HCT116 (cell line): ENCODE measurements around the gene PRRT1. TPM values are rescaled to one million over a fixed set of nuclear protein-coding genes. Genes with fewer than 3 reads are reported as not detected.

Experiments
- ATAC-seq: fragments of 200-7000 bp; cut with Tn5 transposase; 2 replicates; pipeline ENCODE4 v1.9.1; 2020; ENCODE audit warnings: mild to moderate bottlenecking, moderate library complexity
- BruUV-seq: library from RNA; stranded (reverse); fragments of 400-500 nt; replicated peaks from 2 replicates; lab custom pipeline; 2021; lab: Mats Ljungman, UMichigan
- CTCF ChIA-PET: fragments of 300-600 bp; sonication (Branson Sonifier 250); formaldehyde crosslinking; loops from one replicate; lab custom pipeline; 2021; ENCODE audit warnings: antibody characterized with exemption; lab: Charles Lee
- POLR2A ChIA-PET: fragments of 300-600, 350-600 bp; sonication (Branson Sonifier 250); formaldehyde crosslinking; loops from one replicate; lab custom pipeline; 2021; ENCODE audit warnings: antibody characterized with exemption; lab: Charles Lee
- RAD21 ChIA-PET, 2 experiments: fragments of 300-600 bp; sonication (Branson Sonifier 250); formaldehyde crosslinking; loops; one replicate each; lab custom pipeline; 2023; ENCODE audit warnings: low total read pairs in 2 of 2; ENCODE audit not compliant: uncharacterized antibody in 2 of 2, unreplicated experiment in 2 of 2, low non-redundant PET in 1 of 2; lab: Charles Lee
- DNase-seq: peaks from one replicate; pipeline ENCODE4 v3.0.0-alpha.2; 2010; ENCODE audit warnings: low read depth, low spot score
- H2AFZ ChIP-seq: fragments of 200-600 bp; shearing (Covaris generic), sonication (generic); 2 replicates; pipeline ENCODE4 v1.6.1; 2017; ENCODE audit warnings: low read depth, mixed run types, mixed read lengths, antibody characterized with exemption, low read length; ENCODE audit not compliant: poor library complexity, severe bottlenecking
- H3K27ac ChIP-seq: 2 replicates; pipeline ENCODE4 v1.5.1; 2012; ENCODE audit warnings: low read depth, low read length
- H3K27me3 ChIP-seq: fragments of 200-600 bp; sonication (generic); 2 replicates; pipeline ENCODE4 v1.6.1; 2016; ENCODE audit warnings: mixed run types, low read length, mixed read lengths; ENCODE audit not compliant: insufficient read depth
- H3K36me3 ChIP-seq, 2 experiments: fragments of 200-500 bp in 1 of 2; fragments of 200-600 bp in 1 of 2; sonication (Bioruptor generic) in 1 of 2; sonication (generic) in 1 of 2; 2 replicates each; pipeline versions ENCODE4 v1.5.1 to v1.6.1; 2014 to 2016; ENCODE audit warnings: low read length in 2 of 2, inconsistent platforms in 1 of 2, mixed read lengths in 1 of 2, mixed run types in 1 of 2; ENCODE audit not compliant: insufficient read depth in 2 of 2, control insufficient read depth in 1 of 2
- H3K4me1 ChIP-seq, 2 experiments: fragments of 200-600 bp in 1 of 2; sonication (generic) in 1 of 2; 2 replicates each; pipeline versions ENCODE4 v1.5.1 to v1.6.1; 2012 to 2017; ENCODE audit warnings: low read length in 2 of 2, inconsistent platforms in 1 of 2, mild to moderate bottlenecking in 1 of 2, mixed read lengths in 1 of 2, mixed run types in 1 of 2, moderate library complexity in 1 of 2; ENCODE audit not compliant: insufficient read depth in 2 of 2, control insufficient read depth in 1 of 2
- H3K4me2 ChIP-seq: fragments of 200-600 bp; sonication (generic); 2 replicates; pipeline ENCODE4 v1.6.1; 2017; ENCODE audit warnings: mixed run types, low read length, mixed read lengths
- H3K4me3 ChIP-seq, 2 experiments: fragments of 200-600 bp in 1 of 2; sonication (generic) in 1 of 2; replicated peaks in 1 of 2; 2 replicates each; pipeline ENCODE4 v1.5.1; 2011 to 2016; ENCODE audit warnings: low read length in 2 of 2, control low read depth in 1 of 2, low read depth in 1 of 2, mild to moderate bottlenecking in 1 of 2, mixed read lengths in 1 of 2, mixed run types in 1 of 2
- H3K79me2 ChIP-seq: fragments of 200-600 bp; sonication (generic); 2 replicates; pipeline ENCODE4 v1.6.1; 2017; ENCODE audit warnings: mild to moderate bottlenecking, mixed run types, low read length, moderate library complexity, mixed read lengths; ENCODE audit not compliant: insufficient read depth
- H3K9ac ChIP-seq: fragments of 200-600 bp; sonication (generic); 2 replicates; pipeline ENCODE4 v1.6.1; 2016; ENCODE audit warnings: low read length, mixed read lengths
- H3K9me2 ChIP-seq: fragments of 200-600 bp; sonication (generic), shearing (Covaris generic); 2 replicates; pipeline ENCODE4 v1.6.1; 2017; ENCODE audit warnings: mixed run types, mild to moderate bottlenecking, moderate library complexity; ENCODE audit not compliant: insufficient read depth
- H3K9me3 ChIP-seq, 2 experiments: fragments of 200-500 bp in 1 of 2; fragments of 200-600 bp in 1 of 2; sonication (Bioruptor generic) in 1 of 2; sonication (generic) in 1 of 2; 2 replicates each; pipeline ENCODE4 v1.6.1; 2014 to 2017; ENCODE audit warnings: low read length in 2 of 2, mixed read lengths in 2 of 2, inconsistent platforms in 1 of 2, low read depth in 1 of 2, mild to moderate bottlenecking in 1 of 2, mixed run types in 1 of 2, moderate library complexity in 1 of 2; ENCODE audit not compliant: control insufficient read depth in 1 of 2, insufficient read depth in 1 of 2
- H4K20me1 ChIP-seq: fragments of 200-600 bp; sonication (generic), shearing (Covaris generic); 2 replicates; pipeline ENCODE4 v1.6.1; 2017; ENCODE audit warnings: mixed run types, mild to moderate bottlenecking, moderate library complexity; ENCODE audit not compliant: insufficient read depth
- CBX3 ChIP-seq: IDR thresholded peaks from 2 replicates; pipeline ENCODE4 v1.6.1; 2012; ENCODE audit warnings: low read depth
- CEBPB ChIP-seq: IDR thresholded peaks from 2 replicates; pipeline ENCODE4 v1.6.1; 2012; ENCODE audit warnings: low read depth
- CTCF ChIP-seq, 3 experiments: fragments of 200-600 bp in 1 of 3; sonication (generic) in 1 of 3; IDR thresholded peaks in 2 of 3; conservative IDR thresholded peaks in 1 of 3; 2 replicates each; pipeline ENCODE4 v1.5.1; 2012 to 2017; ENCODE audit warnings: low read depth in 2 of 3, low read length in 2 of 3, antibody characterized with exemption in 1 of 3, borderline replicate concordance in 1 of 3, control low read depth in 1 of 3, mild to moderate bottlenecking in 1 of 3, mixed read lengths in 1 of 3, mixed run types in 1 of 3, moderate library complexity in 1 of 3; ENCODE audit not compliant: insufficient read depth in 1 of 3
- EGR1 ChIP-seq: IDR thresholded peaks from 2 replicates; pipeline ENCODE4 v1.6.1; 2012; ENCODE audit warnings: low read depth
- ELF1 ChIP-seq: IDR thresholded peaks from 2 replicates; pipeline ENCODE4 v1.6.1; 2012; ENCODE audit warnings: low read depth, borderline replicate concordance
- EZH2 ChIP-seq: fragments of 200-600 bp; sonication (generic); IDR thresholded peaks from 2 replicates; pipeline ENCODE4 v1.6.1; 2017; ENCODE audit warnings: antibody characterized with exemption, mixed run types
- EZH2phosphoT487 ChIP-seq: fragments of 200-600 bp; IDR thresholded peaks from 2 replicates; pipeline ENCODE4 v1.6.1; 2018; ENCODE audit warnings: antibody characterized with exemption, borderline replicate concordance
- FOSL1 ChIP-seq: IDR thresholded peaks from 2 replicates; pipeline ENCODE4 v1.6.1; 2012; ENCODE audit warnings: low read depth
- POLR2A ChIP-seq: IDR thresholded peaks from 2 replicates; pipeline ENCODE4 v1.7.0; 2011; ENCODE audit warnings: borderline replicate concordance; ENCODE audit not compliant: insufficient read depth, insufficient read length; ENCODE audit errors: extremely low read depth
- SP1 ChIP-seq: IDR thresholded peaks from 2 replicates; pipeline ENCODE4 v1.6.1; 2012; ENCODE audit warnings: low read depth
- SRF ChIP-seq: IDR thresholded peaks from 2 replicates; pipeline ENCODE4 v1.6.1; 2012; ENCODE audit warnings: low read depth
- TCF7L2 ChIP-seq: IDR thresholded peaks from 2 replicates; pipeline ENCODE4 v1.7.0; 2011; ENCODE audit warnings: borderline replicate concordance, inconsistent platforms; ENCODE audit not compliant: insufficient read depth, insufficient read length; ENCODE audit errors: extremely low read depth
- YY1 ChIP-seq: IDR thresholded peaks from 2 replicates; pipeline ENCODE4 v1.6.1; 2011; ENCODE audit warnings: low read length, low read depth, moderate library complexity, mild to moderate bottlenecking; ENCODE audit not compliant: insufficient replicate concordance; ENCODE audit errors: extremely low read depth
- ZFX ChIP-seq: fragments of 450-650 bp; IDR thresholded peaks from 2 replicates; pipeline ENCODE4 v1.6.1; 2017
- ZNF274 ChIP-seq: fragments of 200-500 bp; sonication (Bioruptor generic); IDR thresholded peaks from 2 replicates; pipeline ENCODE4 v1.6.1; 2014; ENCODE audit warnings: mild to moderate bottlenecking, low read depth, low read length, inconsistent platforms
- intact Hi-C: fragments of 100-400 bp; cut with micrococcal nuclease; formaldehyde crosslinking; loops from 2 replicates; pipeline ENCODE4 v1.10.0; 2022
- total RNA-seq: library from RNA; stranded (reverse); gene quantifications from one replicate; pipeline ENCODE4 v1.2.1, GENCODE V29; 2021; ENCODE audit not compliant: unreplicated experiment
- TF ChIP-seq, protein P1 (sequence below): IDR thresholded peaks from 2 replicates; pipeline ENCODE4 v1.6.1; 2012
- TF ChIP-seq, protein P2 (sequence below): IDR thresholded peaks from 2 replicates; pipeline ENCODE4 v1.6.1; 2011; ENCODE audit warnings: mild to moderate bottlenecking, low read length, moderate library complexity; ENCODE audit not compliant: insufficient replicate concordance; ENCODE audit errors: extremely low read depth

The PRRT1 gene
- total RNA-seq, 1 experiment from 2014 or later: 6.1 TPM

DNA sequence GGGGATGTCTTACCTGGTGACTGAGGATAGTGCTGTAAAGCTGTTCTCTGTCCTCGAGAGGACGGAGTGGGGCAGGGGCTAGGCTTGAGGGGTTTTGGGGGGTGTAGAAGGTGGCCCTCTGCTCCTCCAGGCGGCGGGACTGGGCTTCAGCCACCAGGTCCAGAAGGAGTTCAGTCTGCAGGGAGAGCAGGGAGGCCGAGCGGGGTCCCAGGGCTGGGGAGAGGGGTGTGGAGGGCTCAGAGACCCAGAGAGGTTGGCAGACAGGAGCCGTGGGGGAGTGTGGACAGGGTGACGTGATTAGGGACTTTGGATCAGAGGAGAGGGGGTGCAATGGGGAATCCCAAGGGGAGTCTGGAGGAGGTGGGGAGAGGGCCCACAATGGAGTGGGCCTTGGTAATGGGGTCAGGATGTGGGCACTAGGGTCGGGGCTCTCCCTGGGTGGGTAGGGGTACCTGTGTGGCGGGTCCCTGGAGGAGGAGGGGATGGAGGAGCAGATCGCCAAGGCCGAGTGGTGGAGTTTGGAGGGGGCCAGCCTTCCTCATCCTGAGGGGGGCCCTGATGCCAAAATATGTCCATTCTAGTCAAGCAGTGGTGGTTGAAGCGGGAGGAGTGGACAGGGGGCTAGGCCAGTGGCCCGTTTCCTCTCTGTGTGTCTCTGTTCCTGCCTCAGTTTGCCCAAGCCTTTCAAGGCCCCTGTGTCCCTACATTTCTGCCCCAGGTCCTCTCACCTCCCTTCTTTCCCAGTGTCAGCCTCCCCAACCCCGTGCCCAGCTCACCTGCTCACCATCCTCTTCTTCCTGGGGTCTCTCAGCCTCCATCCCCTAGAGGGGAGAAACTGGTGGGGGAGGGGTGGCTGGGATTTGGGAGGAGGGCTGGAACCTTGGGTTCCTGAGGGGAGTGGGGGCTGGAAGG lies 40.2 kb upstream of the PRRT1 start (continued):
- TF ChIP-seq TCF7L2: no peak
- no peak for TF ChIP-seq EZH2phosphoT487

DNA sequence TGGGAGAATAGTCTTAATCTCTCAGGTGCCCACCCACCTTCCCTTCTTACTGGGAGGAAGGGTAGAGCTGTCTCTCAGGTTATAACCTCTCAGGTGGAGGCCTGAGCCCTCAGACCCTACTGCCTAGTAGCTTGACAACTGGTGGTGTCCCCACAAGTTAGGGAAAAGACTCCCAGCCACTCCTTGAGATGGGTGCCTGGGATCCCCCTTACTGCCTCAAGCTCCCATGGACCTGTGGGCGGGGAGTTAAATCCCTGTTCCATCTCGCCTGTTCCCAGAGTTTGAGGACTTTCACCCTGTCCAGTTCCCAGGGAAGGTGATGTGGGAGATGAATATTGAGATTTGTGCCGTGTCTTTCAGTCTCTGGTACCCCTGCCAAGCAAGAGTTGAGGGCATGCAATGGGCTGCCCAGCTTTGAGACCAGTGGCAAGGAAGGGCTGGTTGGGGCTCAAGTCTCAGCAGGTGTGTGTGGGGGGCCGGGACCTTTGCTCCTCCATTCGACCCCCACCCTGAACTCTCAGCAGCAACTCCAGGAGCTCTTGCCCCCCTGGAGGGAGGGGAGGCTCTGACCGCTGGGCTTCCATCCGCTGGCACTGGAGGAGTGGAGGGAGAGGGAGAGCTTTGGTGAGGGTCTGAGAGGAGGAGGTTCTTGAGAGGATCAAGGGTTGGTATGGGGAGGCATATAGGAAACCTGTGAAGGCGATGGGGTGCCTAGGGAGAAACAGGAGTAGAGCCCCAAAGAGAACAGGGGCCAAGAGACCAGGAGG lies 39.4 kb upstream of the PRRT1 start:
- no peaks in the 10 kb centered on the region for H3K27me3 ChIP-seq
- no peaks in the 10 kb centered on the region for H3K9me3 ChIP-seq
- peak overlapping the region; percentile 81; the same call in 1 of the 2 replicates for H3K27ac ChIP-seq
- no peak for ATAC-seq
- no peaks in the 10 kb centered on the region for H3K9me2 ChIP-seq
- no peaks in the 10 kb centered on the region for H4K20me1 ChIP-seq
- H3K4me1 ChIP-seq: peaks cover 22 to 60% of the 10 kb centered on the region in 2 experiments
- intact Hi-C loops: no loop called here
- peaks cover 13% of the 10 kb centered on the region for H3K79me2 ChIP-seq
- POLR2A ChIA-PET: interaction anchor here (0.9 to 1.7 kb wide), 3 partner anchors 9 to 64 kb away, joined by 3 to 4 read pairs (median 4); partner anchors contain the start of gene ATF6B
- H3K4me2 ChIP-seq: peak overlapping the region; percentile 81
- no peak overlapping the region for H3K9ac ChIP-seq
- no peak for DNase-seq
- peak overlapping the region; percentile 80 to 84 for H3K4me3 ChIP-seq
- peaks cover 0 to 3% of the 10 kb centered on the region in 2 experiments; a peak in 2 of 4 replicates for H3K36me3 ChIP-seq
- CTCF ChIA-PET: interaction anchor here (1.3 to 1.5 kb wide), 2 partner anchors 14 to 72 kb away, joined by 4 to 10 read pairs; no protein-coding TSS in a partner anchor
- no peak overlapping the region for H2AFZ ChIP-seq
- BruUV-seq: no TSS peak
- RAD21 ChIA-PET: no interaction called here
- TF ChIP-seq FOSL1 (no peak), CEBPB (no peak), ZFX (no peak), ELF1 (no peak), CTCF (IDR thresholded peaks at IDR 0.05 in 2 of 3, conservative IDR thresholded peaks at IDR 0.05 in 1 of 3; ENCODE audit: borderline replicate concordance in 1 of 3, insufficient read depth in 1 of 3, low read depth in 2 of 3, low read length in 2 of 3) (no peak), YY1 (no peak), CBX3 (no peak), SP1 (no peak), EZH2phosphoT487 (no peak), ZNF274 (no peak), TCF7L2 (no peak), SRF (no peak), EGR1 (no peak), POLR2A (no peak), EZH2 (no peak)
- TF ChIP-seq, protein P1, sequence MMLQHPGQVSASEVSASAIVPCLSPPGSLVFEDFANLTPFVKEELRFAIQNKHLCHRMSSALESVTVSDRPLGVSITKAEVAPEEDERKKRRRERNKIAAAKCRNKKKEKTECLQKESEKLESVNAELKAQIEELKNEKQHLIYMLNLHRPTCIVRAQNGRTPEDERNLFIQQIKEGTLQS: no peak
- TF ChIP-seq, protein P2, sequence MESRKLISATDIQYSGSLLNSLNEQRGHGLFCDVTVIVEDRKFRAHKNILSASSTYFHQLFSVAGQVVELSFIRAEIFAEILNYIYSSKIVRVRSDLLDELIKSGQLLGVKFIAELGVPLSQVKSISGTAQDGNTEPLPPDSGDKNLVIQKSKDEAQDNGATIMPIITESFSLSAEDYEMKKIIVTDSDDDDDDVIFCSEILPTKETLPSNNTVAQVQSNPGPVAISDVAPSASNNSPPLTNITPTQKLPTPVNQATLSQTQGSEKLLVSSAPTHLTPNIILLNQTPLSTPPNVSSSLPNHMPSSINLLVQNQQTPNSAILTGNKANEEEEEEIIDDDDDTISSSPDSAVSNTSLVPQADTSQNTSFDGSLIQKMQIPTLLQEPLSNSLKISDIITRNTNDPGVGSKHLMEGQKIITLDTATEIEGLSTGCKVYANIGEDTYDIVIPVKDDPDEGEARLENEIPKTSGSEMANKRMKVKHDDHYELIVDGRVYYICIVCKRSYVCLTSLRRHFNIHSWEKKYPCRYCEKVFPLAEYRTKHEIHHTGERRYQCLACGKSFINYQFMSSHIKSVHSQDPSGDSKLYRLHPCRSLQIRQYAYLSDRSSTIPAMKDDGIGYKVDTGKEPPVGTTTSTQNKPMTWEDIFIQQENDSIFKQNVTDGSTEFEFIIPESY: no peak
